Epithelial cell of proximal tubule (primary cell): Measurements from ENCODE around the gene ITGA6. TPM values are rescaled to one million over a fixed set of nuclear protein-coding genes. Genes with fewer than 3 reads are reported as not detected.
"Not testable (repeated sequence)": the region's sequence is repeated elsewhere in the genome, so short reads cannot be mapped to it uniquely, and the experiment has no call there.

Experiments used
- DNase-seq: peaks from one replicate; pipeline ENCODE4 v3.0.0-alpha.2; 2011; ENCODE audit warnings: low read depth
- H3K4me3 ChIP-seq: 2 replicates; pipeline ENCODE4 v1.5.1; 2011; ENCODE audit warnings: low read depth, mild to moderate bottlenecking, low read length
- CTCF ChIP-seq: conservative IDR thresholded peaks from 2 replicates; pipeline ENCODE4 v1.5.1; 2012; ENCODE audit warnings: low read depth, mild to moderate bottlenecking, low read length
- total RNA-seq: library from RNA; depleted of rRNA; stranded (reverse); fragments of >200 nt; gene quantifications from 2 replicates; pipeline ENCODE4 v1.2.3, GENCODE V29; 2015

The ITGA6 gene
- total RNA-seq, 1 donor from 2014 or later: 100 TPM

DNA sequence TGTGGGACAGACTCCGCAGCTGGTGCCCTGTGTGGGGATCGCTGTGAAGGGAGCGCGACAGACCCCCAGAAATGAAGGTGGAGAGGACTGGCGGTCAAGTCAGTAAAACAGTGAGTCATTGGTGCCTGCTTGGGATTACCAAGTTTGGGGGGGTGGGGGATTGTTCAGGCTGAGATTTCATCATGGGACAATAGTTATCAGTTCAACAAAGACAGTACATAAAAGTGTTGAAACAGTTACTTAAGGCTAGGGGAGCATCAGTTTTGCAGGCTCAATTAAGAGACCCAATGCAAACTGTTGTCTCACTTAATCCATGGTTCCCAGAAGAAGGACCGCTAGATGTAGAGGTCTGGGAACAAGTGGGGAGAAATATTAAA is 86.1 kb downstream of the ITGA6 start:
- no peak for DNase-seq
- TF ChIP-seq CTCF: no peak
- no peak overlapping the region for H3K4me3 ChIP-seq

- no peak overlapping the region for H3K4me3 ChIP-seq
- DNase-seq: no peak
- no peak for TF ChIP-seq CTCF
These were observed 86.7 kb downstream of the ITGA6 start for GRCh38 chr2:172513935-172514586.

DNA sequence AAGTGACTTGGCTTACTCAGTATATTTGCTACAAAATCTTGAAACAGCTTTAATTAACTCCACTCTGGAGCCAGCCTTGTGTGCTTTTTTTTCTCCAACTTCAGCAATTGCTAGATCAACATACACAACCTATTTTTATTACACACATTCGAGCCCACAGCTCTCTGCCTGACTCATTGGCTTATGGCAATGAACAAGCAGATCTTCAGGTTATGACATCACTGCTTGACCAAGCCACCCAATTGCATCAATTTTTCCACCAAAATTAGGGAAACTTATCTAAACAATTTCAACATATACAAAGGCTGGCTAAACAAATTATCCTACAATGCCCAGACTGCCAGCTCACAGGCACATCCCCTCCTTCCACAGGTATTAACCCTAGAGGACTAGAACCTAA is 88.9 kb downstream of the ITGA6 start:
- TF ChIP-seq CTCF: no peak
- no peak overlapping the region for H3K4me3 ChIP-seq
- no peak for DNase-seq

- no peak for TF ChIP-seq CTCF
- DNase-seq: no peak
These were observed 91.6 kb downstream of the ITGA6 start for GRCh38 chr2:172518995-172519394.

DNA sequence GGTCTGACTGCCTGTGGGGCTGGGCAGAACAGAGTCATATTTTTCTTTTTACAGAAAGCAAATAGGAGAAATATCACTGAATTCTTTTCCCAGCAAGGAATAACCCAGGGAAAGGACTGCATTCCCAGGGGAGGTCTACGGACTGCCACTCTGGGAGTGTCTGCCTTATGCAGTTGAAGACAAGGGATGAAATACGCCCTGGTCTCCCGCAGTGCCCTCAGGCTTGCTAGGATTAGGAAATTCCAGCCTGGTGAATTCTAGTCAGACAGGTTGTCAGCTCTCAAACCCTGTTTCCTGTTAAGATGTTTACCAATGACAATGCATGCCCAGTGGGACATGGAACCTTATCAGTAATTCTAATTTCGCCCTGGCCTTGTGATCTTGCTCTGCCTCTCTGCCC is 98.2 kb downstream of the ITGA6 start:
- no peak for DNase-seq
- no peak for TF ChIP-seq CTCF
- H3K4me3 ChIP-seq: no peak overlapping the region

More at GRCh38 chr2:172518995-172519394, 91.6 kb downstream of the ITGA6 start:
- no peak overlapping the region for H3K4me3 ChIP-seq

GRCh38 chr2:172531309-172531708 is 103.9 kb downstream of the ITGA6 start:
- no peak overlapping the region for H3K4me3 ChIP-seq
- no peak for TF ChIP-seq CTCF
- DNase-seq: no peak

- DNase-seq: not testable (repeated sequence)
These were observed 105.1 kb downstream of the ITGA6 start for GRCh38 chr2:172532461-172532860.

More at GRCh38 chr2:172532461-172532860, 105.1 kb downstream of the ITGA6 start:
- not testable (repeated sequence) for H3K4me3 ChIP-seq
